GM18517 (cell line): Measurements from ENCODE around the gene PGM2L1.
"Not testable (repeated sequence)": the region's sequence is repeated elsewhere in the genome, so short reads cannot be mapped to it uniquely, and the experiment has no call there.

ENCODE experiments used
- ATAC-seq: cut with Tn5 transposase; IDR thresholded peaks from one replicate; pipeline ENCODE4 v1.9.1; 2021; ENCODE audit warnings: mild to moderate bottlenecking, moderate library complexity; ENCODE audit not compliant: unreplicated experiment

The PGM2L1 gene

GRCh38 chr11:74403607-74404321, 5.5 kb upstream of the PGM2L1 start:
- ATAC-seq: no peak

- ATAC-seq: no peak
Measured at GRCh38 chr11:74400606-74401005, 2.4 kb upstream of the PGM2L1 start.

GRCh38 chr11:74397501-74398243, 561 bp downstream of the PGM2L1 start:
- ATAC-seq: no peak

- no peak for ATAC-seq
Measured at GRCh38 chr11:74392256-74392655, 6.0 kb downstream of the PGM2L1 start.

GRCh38 chr11:74391193-74391592, 7.0 kb downstream of the PGM2L1 start:
- no peak for ATAC-seq

GRCh38 chr11:74390697-74391096, 7.5 kb downstream of the PGM2L1 start:
- no peak for ATAC-seq

- ATAC-seq: no peak
Measured at GRCh38 chr11:74388678-74389327, 9.4 kb downstream of the PGM2L1 start.

- no peak for ATAC-seq
Measured at GRCh38 chr11:74384641-74385040, 13.6 kb downstream of the PGM2L1 start.

- no peak for ATAC-seq
Measured at GRCh38 chr11:74380746-74381439, 17.3 kb downstream of the PGM2L1 start.

GRCh38 chr11:74377689-74378088, 20.5 kb downstream of the PGM2L1 start:
- ATAC-seq: no peak

GRCh38 chr11:74373382-74373781, 24.9 kb downstream of the PGM2L1 start:
- no peak for ATAC-seq

GRCh38 chr11:74371269-74372052, 26.8 kb downstream of the PGM2L1 start:
- no peak for ATAC-seq

- no peak for ATAC-seq
Measured at GRCh38 chr11:74370123-74370522, 28.1 kb downstream of the PGM2L1 start.

- ATAC-seq: no peak
Measured at GRCh38 chr11:74367881-74368280, 30.4 kb downstream of the PGM2L1 start.

- no peak for ATAC-seq
Measured at GRCh38 chr11:74366576-74366975, 31.7 kb downstream of the PGM2L1 start.

- not testable (repeated sequence) for ATAC-seq
Measured at GRCh38 chr11:74365805-74366204, 32.4 kb downstream of the PGM2L1 start.

- no peak for ATAC-seq
Measured at GRCh38 chr11:74357449-74357848, 40.8 kb downstream of the PGM2L1 start.

GRCh38 chr11:74355626-74356025, 42.6 kb downstream of the PGM2L1 start:
- no peak for ATAC-seq

GRCh38 chr11:74354036-74354435, 44.2 kb downstream of the PGM2L1 start:
- no peak for ATAC-seq

- no peak for ATAC-seq
Measured at GRCh38 chr11:74347381-74347780, 50.9 kb downstream of the PGM2L1 start.

GRCh38 chr11:74345420-74345819, 52.8 kb downstream of the PGM2L1 start:
- no peak for ATAC-seq
